Left ventricle myocardium inferior (tissue), 1 donor: Measurements from ENCODE around the gene TAF11L12. TPM values are rescaled to one million over a fixed set of nuclear protein-coding genes. Genes with fewer than 3 reads are reported as not detected.
"Not testable (repeated sequence)": the region's sequence is repeated elsewhere in the genome, so short reads cannot be mapped to it uniquely, and the experiment has no call there.

ENCODE experiments used
- DNase-seq: peaks from one replicate; pipeline ENCODE4 v3.0.0-alpha.2; 2020
- H3K27ac ChIP-seq: fragments of 200-600 bp; replicated peaks from 2 replicates; pipeline ENCODE4 v1.8.0; 2021
- H3K27me3 ChIP-seq: fragments of 200-600 bp; 2 replicates; pipeline ENCODE4 v1.8.0; 2021; ENCODE audit warnings: low read depth
- H3K36me3 ChIP-seq: fragments of 200-600 bp; 2 replicates; pipeline ENCODE4 v1.8.0; 2021
- H3K4me1 ChIP-seq: fragments of 200-600 bp; 2 replicates; pipeline ENCODE4 v1.8.0; 2021
- H3K4me3 ChIP-seq: fragments of 200-600 bp; 2 replicates; pipeline ENCODE4 v1.8.0; 2021; ENCODE audit warnings: mild to moderate bottlenecking, moderate library complexity
- H3K9me3 ChIP-seq: fragments of 200-600 bp; replicated peaks from 2 replicates; pipeline ENCODE4 v1.8.0; 2021
- intact Hi-C: fragments of 100-400 bp; cut with micrococcal nuclease; formaldehyde crosslinking; loops from one replicate; pipeline ENCODE4 v1.11.0; 2022
- total RNA-seq: library from RNA; stranded (reverse); fragmentation: NEBNext Ultra II Directional; extraction: Animal tissue kit (Norgen Biotek cat#: 25700); gene quantifications from one replicate; pipeline ENCODE4 v1.2.1, GENCODE V29; 2021
- TF ChIP-seq, protein P1 (sequence below): fragments of 200-600 bp; IDR thresholded peaks from 2 replicates; pipeline ENCODE4 v1.8.0; 2021; ENCODE audit warnings: antibody characterized with exemption, mild to moderate bottlenecking, borderline replicate concordance
- donor health status: DM: no; HTN: yes; CAD: no; lungs with severe emphysema.

The TAF11L12 gene
- total RNA-seq, 1 donor from 2014 or later = not detected

DNA sequence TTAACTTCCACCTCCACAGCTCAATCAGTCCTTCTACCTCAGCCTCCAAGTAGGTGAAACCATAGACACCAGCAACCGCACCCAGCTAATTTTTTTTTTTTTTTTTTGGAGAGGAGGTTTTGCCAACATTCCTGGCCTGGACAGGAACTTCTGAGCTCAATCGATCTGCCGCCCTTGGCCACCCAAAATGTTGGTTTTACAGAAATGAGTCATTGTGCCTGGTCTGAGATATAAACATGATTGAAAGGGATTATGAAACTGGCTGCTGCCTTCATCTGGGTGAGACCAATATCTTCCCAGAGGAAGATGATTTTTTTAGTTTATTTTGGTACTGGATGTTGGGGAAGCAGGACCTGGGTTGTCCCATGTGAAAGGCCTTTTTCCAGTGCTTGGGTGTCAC is 9.2 kb downstream of the TAF11L12 start:
- H3K36me3 ChIP-seq = no peaks in the 10 kb centered on the region
- no peaks in the 10 kb centered on the region for H3K9me3 ChIP-seq
- no peak overlapping the region for H3K4me3 ChIP-seq
- H3K4me1 ChIP-seq = no peaks in the 10 kb centered on the region
- TF ChIP-seq, protein P1, sequence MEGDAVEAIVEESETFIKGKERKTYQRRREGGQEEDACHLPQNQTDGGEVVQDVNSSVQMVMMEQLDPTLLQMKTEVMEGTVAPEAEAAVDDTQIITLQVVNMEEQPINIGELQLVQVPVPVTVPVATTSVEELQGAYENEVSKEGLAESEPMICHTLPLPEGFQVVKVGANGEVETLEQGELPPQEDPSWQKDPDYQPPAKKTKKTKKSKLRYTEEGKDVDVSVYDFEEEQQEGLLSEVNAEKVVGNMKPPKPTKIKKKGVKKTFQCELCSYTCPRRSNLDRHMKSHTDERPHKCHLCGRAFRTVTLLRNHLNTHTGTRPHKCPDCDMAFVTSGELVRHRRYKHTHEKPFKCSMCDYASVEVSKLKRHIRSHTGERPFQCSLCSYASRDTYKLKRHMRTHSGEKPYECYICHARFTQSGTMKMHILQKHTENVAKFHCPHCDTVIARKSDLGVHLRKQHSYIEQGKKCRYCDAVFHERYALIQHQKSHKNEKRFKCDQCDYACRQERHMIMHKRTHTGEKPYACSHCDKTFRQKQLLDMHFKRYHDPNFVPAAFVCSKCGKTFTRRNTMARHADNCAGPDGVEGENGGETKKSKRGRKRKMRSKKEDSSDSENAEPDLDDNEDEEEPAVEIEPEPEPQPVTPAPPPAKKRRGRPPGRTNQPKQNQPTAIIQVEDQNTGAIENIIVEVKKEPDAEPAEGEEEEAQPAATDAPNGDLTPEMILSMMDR = no peak
- no peak for DNase-seq
- intact Hi-C loops = no loop called here
- no peaks in the 10 kb centered on the region for H3K27me3 ChIP-seq
- no peak overlapping the region for H3K27ac ChIP-seq

DNA sequence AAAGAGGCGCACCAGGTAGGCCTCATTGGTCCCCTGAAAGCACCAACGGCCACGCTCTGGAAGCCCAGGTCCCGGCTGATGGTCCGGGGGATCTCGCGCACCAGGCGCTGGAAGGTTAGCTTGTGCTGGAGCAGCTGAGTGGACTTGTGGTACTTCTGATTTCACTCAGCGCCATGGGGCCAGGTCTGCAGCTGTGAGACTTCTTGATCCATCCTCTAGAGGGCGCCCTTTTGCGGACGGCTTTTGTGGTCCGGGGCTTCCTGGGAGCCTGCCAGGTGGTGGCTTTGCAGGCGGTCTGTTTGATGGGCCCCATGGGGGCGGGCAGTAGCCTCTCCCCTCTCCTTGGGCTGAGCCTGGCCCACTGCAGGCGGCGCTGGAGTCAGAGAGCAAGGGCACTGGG is 10.4 kb downstream of the TAF11L12 start:
- Histone ChIP-seq H3K9me3 (no peaks in the 10 kb centered on the region), H3K27ac (no peak overlapping the region), H3K4me1 (no peaks in the 10 kb centered on the region), H3K27me3 (no peaks in the 10 kb centered on the region), H3K36me3 (no peaks in the 10 kb centered on the region), H3K4me3 (no peak overlapping the region)
- intact Hi-C loops = no loop called here
- TF ChIP-seq, protein P1 = no peak
- DNase-seq = no peak

DNA sequence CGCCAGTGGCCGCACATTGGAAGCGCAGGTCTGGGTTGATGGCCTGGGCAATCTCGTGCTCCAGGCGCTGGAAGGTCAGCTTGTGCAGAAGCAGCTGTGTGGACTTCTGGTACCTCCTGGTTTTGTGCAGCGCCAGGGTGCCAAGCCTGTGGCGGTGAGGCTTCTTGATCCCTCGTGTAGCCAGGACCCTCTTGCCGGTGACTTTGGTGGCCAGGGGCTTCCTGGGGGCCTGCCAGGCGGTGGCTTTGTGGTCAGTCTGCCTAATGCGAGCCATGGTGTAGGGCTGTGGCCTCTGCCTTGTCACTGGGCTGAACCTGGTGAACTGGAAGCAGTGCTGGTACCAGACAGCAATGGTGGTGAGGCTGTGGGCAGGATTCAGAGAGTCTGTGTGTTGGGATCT is 15.5 kb downstream of the TAF11L12 start:
- Histone ChIP-seq H3K9me3 (no peaks in the 10 kb centered on the region), H3K4me1 (no peaks in the 10 kb centered on the region), H3K27me3 (no peaks in the 10 kb centered on the region), H3K36me3 (no peaks in the 10 kb centered on the region), H3K27ac (no peak overlapping the region), H3K4me3 (no peak overlapping the region)
- intact Hi-C loops = no loop called here
- DNase-seq = no peak
- TF ChIP-seq, protein P1 = no peak

DNA sequence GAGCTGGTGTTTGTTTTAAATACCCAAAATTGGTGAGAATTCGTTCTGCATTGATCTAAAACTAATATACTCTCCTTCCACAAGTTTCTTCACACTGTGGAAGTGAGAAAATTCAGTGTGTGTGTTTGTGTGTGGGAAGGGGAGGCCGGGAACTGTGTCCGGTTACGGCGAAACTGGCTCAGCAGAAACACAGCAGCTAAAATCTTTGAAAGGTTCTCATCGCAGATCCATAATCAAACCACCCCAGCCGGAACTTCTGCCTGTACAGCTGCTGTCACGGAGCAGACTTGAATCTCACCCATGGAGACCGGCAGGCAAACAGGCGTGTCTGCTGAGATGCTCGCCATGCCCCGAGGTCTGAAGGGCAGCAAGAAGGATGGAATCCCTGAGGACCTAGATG is 21.6 kb downstream of the TAF11L12 start, which contains the start of gene TAF11L13:
Gene TAF11L13, plus strand, starts transcription at position 301 of the 400 bp plus-strand sequence.
- DNase-seq, intact Hi-C loops, H3K4me3 ChIP-seq, H3K9me3 ChIP-seq, H3K27me3 ChIP-seq, H3K36me3 ChIP-seq, H3K4me1 ChIP-seq, H3K27ac ChIP-seq: not testable (repeated sequence)

DNA sequence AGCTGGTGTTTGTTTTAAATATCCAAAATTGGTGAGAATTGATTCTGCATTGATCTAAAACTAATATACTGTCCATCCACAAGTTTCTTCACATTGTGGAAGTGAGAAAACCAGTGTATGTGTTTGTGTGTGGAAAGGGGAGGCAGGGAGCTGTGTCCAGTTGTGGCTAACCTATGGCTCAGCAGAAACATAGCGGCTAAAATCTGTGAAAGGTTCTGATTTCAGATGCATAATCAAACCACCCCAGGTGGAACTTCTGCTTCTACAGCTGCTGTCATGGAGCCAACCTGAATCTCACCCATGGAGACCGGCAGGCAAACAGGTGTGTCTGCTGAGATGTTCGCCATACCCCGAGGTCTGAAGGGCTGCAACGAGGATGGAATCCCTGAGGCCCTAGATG is 24.0 kb downstream of the TAF11L12 start, which contains the start of gene TAF11L14:
Gene TAF11L14, plus strand, starts transcription at position 301 of the 400 bp plus-strand sequence.
- intact Hi-C loops = no loop called here

DNA sequence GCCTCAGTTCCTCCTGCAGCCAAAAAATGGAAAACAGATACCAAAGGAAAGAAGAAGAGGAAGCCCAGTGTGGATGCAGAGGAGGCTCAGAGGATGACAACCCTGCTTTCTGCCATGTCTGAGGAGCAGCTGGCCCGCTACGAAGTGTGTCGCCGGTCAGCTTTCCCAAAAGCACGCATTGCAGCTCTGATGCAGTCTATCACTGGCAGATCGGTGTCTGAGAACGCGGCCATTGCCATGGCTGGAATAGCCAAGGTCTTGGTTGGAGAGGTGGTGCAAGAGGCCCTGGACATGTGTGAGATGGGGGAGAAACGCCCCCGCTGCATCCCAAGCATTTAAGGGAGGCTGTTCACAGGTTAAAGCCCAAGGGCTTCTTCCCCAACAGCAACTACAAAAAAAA is 39.0 kb downstream of the TAF11L12 start:
- H3K4me3 ChIP-seq, H3K27me3 ChIP-seq, H3K27ac ChIP-seq, intact Hi-C loops, DNase-seq, H3K36me3 ChIP-seq, H3K9me3 ChIP-seq, H3K4me1 ChIP-seq: not testable (repeated sequence)

More for the DNA sequence above, 24.0 kb downstream of the TAF11L12 start, which contains the start of gene TAF11L14:
- H3K27me3 ChIP-seq = no peaks in the 10 kb centered on the region
- TF ChIP-seq, protein P1 = no peak
- no peak for DNase-seq
- no peaks in the 10 kb centered on the region for H3K4me1 ChIP-seq
- H3K9me3 ChIP-seq = no peaks in the 10 kb centered on the region
- no peak within 1 kb of the TSS for H3K27ac ChIP-seq
- no peaks in the 10 kb centered on the region for H3K36me3 ChIP-seq
- H3K4me3 ChIP-seq = no peak within 1 kb of the TSS

DNA sequence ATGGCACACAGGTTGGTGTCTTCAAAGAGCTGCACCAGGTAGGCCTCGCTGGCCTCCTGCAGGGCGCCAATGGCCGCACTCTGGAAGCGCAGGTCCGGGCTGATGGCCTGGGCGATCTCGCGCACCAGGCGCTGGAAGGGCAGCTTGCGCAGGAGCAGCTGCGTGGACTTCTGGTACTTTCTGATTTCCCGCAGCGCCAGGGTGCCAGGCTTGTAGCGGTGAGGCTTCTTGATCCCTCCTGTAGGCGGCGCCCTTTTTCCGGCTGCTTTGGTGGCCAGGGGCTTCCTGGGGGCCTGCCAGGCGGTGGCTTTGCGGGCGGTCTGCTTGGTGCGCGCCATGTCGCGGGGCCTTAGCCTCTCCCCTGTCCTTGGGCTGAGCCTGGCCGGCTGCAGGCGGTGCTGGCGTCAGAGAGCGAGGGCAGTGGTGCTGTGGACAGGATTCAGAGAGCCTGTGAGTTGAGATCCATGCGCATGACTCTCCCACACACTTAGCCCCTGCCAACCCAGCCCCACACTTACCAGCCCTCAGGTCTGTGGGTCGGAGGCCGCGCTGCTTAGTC is 45.1 kb downstream of the TAF11L12 start:
- H3K4me1 ChIP-seq, intact Hi-C loops, H3K27ac ChIP-seq, H3K4me3 ChIP-seq, DNase-seq, H3K27me3 ChIP-seq, H3K36me3 ChIP-seq: not testable (repeated sequence)
- H3K9me3 ChIP-seq = peaks cover 36% of the 10 kb centered on the region
